GM18868 (cell line): Measurements from ENCODE around the gene TMEM233.

Experiments
- ATAC-seq: cut with Tn5 transposase; IDR thresholded peaks from one replicate; pipeline ENCODE4 v1.9.1; 2021; ENCODE audit warnings: mild to moderate bottlenecking, moderate library complexity; ENCODE audit not compliant: unreplicated experiment

The TMEM233 gene

GRCh38 chr12:119593578-119594398 lies at the start of gene TMEM233:
Gene TMEM233 (plus strand): TSS chr12:119593774. CDS start chr12:119593849, 75 bp downstream.
- no peak for ATAC-seq

DNA sequence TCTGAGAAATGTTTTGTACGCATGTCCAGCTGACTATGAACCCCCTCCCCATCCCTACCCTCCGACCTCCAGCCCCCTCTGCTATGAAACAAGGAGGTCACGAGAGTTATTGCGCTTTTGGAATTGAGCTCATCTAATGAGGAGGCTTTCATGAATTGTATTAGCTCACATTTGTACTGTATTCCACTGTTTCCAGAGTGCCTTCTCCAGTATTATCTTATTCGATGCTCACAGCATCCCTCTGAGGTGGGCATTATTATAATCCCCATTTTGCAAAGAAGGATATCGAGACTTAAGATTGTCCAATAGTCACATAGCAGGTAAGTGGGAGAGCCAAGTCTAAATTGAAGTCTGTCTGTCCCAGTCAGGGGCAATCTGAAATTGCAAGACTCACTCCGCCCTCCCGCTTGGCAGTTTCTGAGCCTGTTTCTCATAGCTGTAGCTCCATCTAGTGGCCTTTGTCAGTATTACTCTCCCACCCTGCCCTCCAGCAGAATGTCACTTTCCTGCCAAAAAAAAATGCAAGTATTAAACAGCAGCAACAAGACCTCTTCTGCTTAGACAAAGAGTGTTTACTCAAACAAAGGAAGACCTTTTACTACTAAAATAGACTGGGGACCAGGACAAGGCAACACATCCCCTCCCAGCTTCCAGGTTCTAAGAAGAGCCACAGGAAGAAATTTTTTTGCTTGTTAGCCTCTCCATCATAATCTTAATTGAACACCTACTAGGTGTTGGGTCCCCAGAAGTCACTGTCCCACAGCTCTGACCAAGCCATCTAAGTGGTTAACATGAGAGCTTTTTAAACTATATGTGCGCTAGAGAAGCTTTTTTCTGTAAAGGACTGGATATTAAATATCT lies 48.6 kb upstream of the TMEM233 start:
- ATAC-seq, result no peak

GRCh38 chr12:119546340-119546739 lies 47.2 kb upstream of the TMEM233 start:
- ATAC-seq, result no peak

DNA sequence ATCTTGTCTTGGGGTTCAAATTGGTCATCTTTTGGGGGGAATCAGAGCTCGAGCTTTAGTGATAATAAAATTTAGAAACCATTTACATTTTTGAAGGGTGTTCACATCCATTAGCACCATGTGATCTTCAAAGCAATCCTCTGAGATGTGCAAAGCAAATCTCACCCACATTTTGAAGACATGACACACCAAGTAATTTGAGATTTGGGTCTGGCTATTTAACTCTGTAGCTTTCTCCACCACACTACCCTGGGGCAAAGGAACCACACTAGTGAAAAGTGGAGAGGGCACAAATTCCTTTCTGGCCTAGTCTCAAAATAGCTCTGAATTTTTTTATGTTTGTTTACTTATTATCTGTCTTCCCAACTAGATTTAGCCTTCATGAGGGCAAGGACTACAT lies 46.6 kb upstream of the TMEM233 start:
- no peak for ATAC-seq

GRCh38 chr12:119556854-119557253 lies 36.7 kb upstream of the TMEM233 start:
- no peak for ATAC-seq

- no peak for ATAC-seq
These were observed 28.2 kb upstream of the TMEM233 start for GRCh38 chr12:119565404-119565803.

GRCh38 chr12:119570771-119571170 lies 22.8 kb upstream of the TMEM233 start:
- ATAC-seq, result no peak

- ATAC-seq, result no peak
These were observed 20.5 kb upstream of the TMEM233 start for GRCh38 chr12:119573086-119573485.

GRCh38 chr12:119574255-119574654 lies 19.3 kb upstream of the TMEM233 start:
- no peak for ATAC-seq

DNA sequence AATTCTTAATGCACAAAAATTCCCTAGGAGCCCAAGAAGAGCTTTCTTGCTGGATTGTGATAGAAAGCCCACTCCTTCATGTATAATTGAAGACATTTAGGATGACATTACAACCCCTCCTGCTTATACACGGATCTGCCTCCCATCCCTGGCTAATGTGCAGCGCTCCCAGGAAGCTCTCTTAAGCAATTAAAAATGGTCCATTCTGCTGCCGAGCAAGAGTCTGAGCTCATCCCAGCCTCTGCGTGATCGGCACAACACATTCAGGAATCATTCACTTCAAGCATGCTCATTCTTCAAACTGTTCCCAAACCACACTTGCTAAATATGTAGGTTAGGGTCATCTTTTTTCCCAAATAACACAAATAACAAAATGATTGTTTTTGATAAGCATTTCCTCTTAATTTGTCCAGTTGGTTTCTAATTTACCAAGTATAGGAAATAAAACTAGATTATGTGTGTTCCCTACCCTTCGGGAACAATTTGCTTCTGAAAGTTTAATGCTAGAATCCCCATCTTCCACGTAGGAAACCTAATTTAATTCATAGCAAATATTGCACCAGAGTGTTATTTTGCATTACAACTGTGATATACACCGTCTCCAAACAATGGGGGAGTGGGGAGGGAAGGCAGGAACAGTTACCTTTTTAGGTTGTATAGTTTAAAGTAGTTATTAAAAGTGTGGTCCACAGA lies 17.3 kb upstream of the TMEM233 start:
- no peak for ATAC-seq

- ATAC-seq, result no peak
These were observed 16.7 kb upstream of the TMEM233 start for GRCh38 chr12:119576915-119577314.

DNA sequence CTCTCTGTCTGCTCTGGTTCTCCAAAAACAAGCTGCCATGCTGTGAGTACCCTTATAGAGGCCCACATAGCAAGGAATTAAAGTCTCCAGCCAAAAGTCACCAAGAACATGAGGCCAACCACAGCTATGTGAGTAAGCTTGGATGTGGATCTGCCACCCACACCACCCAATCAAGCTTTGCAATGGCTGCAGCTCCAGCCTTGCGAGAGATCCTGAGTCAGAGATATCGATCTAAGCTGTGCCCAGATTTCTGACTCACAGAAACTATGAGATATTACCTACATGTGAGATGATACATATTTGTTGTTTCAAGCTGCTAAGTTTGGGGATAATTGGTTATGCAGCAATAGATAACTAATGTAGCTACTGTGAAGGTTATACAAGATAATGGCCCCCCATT lies 15.5 kb upstream of the TMEM233 start:
- no peak for ATAC-seq

DNA sequence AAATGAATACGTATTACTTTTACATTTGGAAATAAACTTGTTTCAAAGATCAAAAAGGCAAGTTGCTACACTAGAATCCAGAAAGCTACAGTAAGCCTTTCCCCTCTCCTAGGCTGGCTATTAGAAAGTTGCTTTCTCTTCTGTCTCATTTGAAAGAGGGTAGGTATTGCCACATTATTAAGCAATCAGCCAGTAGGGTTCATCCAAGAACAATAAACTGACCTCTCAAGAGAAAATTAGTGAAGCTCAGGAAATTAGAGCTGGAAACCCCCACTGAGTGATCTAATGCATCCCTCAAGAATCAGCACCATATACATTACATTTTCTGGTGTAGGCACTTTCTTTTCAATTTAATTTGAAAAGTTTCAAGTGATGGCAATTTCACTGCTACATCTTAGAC lies 4.5 kb upstream of the TMEM233 start:
- ATAC-seq, result no peak

GRCh38 chr12:119589634-119590033 lies 3.9 kb upstream of the TMEM233 start:
- no peak for ATAC-seq

DNA sequence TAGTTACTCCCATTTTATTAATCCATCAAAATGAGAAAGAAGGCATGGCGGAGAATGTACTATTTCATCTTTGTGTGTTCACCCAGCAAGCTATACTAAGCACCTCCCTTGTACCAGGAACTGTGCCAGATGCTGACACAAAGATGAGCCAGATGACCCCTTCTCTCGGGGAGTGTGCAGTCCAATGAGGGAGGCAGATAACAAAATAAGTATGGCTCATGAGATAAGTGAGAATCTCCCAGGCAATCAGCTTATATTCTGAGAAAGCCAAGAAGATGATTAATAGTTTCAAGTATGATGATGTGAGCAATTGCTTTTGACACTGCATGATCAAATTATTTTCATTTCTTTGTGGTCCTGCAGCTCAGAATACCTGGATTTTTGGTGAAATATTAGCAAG lies 1.3 kb upstream of the TMEM233 start:
- no peak for ATAC-seq

DNA sequence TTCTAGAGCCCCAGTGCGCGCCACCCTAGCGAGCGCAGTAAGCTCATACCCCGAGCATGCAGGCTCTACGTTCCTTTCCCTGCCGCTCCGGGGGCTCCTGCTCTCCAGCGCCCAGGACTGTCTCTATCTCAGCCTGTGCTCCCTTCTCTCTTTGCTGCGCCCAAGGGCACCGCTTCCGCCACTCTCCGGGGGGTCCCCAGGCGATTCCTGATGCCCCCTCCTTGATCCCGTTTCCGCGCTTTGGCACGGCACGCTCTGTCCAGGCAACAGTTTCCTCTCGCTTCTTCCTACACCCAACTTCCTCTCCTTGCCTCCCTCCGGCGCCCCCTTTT lies 791 bp downstream of the TMEM233 start:
- ATAC-seq, result no peak

DNA sequence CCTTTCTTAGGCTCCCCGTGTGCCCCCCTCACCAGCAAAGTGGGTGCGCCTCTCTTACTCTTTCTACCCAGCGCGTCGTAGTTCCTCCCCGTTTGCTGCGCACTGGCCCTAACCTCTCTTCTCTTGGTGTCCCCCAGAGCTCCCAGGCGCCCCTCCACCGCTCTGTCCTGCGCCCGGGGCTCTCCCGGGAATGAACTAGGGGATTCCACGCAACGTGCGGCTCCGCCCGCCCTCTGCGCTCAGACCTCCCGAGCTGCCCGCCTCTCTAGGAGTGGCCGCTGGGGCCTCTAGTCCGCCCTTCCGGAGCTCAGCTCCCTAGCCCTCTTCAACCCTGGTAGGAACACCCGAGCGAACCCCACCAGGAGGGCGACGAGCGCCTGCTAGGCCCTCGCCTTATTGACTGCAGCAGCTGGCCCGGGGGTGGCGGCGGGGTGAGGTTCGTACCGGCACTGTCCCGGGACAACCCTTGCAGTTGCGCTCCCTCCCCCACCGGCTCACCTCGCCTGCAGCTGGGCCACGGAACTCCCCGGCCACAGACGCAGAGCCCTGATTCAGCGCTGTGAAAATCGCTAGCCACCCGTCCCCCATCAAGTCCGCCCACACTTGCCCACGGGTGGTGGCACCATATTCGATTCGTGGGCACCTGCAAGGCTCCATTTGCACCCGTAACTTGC lies 1.3 kb downstream of the TMEM233 start:
- ATAC-seq, result no peak

DNA sequence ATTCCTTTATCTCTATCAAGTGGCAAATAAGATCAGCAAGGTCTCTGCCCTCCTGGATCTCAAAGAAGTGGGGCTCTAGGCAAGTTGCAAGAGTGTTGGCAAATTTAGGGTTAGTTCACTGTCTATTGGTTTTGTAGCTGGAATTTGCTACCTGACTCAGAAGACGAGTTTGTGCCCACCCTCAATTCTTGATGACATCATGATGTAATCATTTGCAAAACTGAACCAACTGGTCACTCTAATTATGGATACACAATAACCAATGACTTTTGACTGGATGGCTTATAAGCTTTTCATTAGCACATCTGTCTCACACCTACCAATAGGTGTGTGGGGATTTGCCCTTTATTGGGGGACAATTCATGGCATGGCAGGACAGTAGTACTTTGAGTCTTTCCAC lies 4.6 kb downstream of the TMEM233 start:
- no peak for ATAC-seq

DNA sequence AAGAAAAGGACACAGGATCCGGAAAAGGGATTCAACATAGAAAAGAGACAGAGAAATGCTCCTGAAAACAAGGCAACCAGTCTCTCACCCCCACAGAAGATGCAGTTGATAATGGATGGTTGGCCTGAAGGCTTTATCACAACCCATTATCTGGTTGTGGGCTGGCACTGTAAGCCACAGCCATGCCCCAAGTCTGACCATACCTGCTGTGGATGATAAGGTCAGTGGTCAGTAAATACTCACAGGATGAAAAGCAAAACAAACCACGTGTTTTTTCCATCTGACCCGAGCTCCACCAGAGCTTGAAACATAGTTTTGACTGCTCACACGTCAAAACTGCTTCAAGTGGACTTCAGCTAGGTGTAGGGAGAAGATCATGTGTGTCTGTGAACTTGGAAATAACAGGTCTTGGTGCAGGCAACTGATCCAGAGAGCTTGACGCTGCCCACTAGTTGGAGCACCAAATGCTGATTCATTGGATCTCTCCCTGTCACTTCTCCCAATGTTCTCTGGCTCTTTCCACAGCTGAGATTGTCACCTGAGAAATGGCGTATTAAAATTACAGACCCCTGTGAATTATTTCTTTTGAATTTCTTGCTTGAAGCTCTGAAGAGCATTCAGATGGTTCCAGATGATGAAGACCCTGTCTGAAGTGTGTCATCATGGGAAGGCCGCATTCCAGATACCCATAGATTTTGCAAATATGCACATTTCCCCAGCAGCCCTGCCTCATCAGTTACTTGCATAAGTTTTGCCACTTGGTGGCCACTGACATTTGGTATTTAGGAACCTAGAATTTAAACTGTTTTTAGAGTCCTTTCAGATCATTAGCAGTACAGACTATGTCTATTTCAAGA lies 8.5 kb downstream of the TMEM233 start:
- ATAC-seq, result no peak

- ATAC-seq, result no peak
These were observed 9.1 kb downstream of the TMEM233 start for GRCh38 chr12:119602734-119603094.
